HG02798 (cell line): ENCODE data around the gene ABHD10.

Experiments used
- ATAC-seq: cut with Tn5 transposase; IDR thresholded peaks from one replicate; pipeline ENCODE4 v1.9.1; 2021; ENCODE audit warnings: mild to moderate bottlenecking; ENCODE audit not compliant: unreplicated experiment, poor library complexity

ABHD10 gene

GRCh38 chr3:111961461-111962164 lies 17.2 kb upstream of the ABHD10 start:
- no peak for ATAC-seq

- ATAC-seq: no peak
Measured at GRCh38 chr3:111963424-111963823, 15.4 kb upstream of the ABHD10 start.

GRCh38 chr3:111965484-111965883 lies 13.3 kb upstream of the ABHD10 start:
- ATAC-seq: no peak

GRCh38 chr3:111967068-111967467 lies 11.8 kb upstream of the ABHD10 start:
- no peak for ATAC-seq

GRCh38 chr3:111967651-111968274 lies 11.1 kb upstream of the ABHD10 start:
- peak; percentile 97 for ATAC-seq

GRCh38 chr3:111968319-111969054 lies 10.3 kb upstream of the ABHD10 start:
- ATAC-seq: no peak

GRCh38 chr3:111970376-111970775 lies 8.4 kb upstream of the ABHD10 start:
- ATAC-seq: no peak

- no peak for ATAC-seq
Measured at GRCh38 chr3:111971533-111972130, 7.2 kb upstream of the ABHD10 start.

GRCh38 chr3:111972891-111973290 lies 5.9 kb upstream of the ABHD10 start:
- no peak for ATAC-seq

GRCh38 chr3:111975131-111975530 lies 3.7 kb upstream of the ABHD10 start:
- ATAC-seq: no peak

GRCh38 chr3:111976254-111976653 lies 2.6 kb upstream of the ABHD10 start:
- no peak for ATAC-seq

GRCh38 chr3:111979434-111980038 lies 710 bp downstream of the ABHD10 start:
- peak; percentile 38 for ATAC-seq

GRCh38 chr3:111980716-111981456 lies 2.1 kb downstream of the ABHD10 start:
- no peak for ATAC-seq

- no peak for ATAC-seq
Measured at GRCh38 chr3:111981457-111981763, 2.6 kb downstream of the ABHD10 start.

- ATAC-seq: no peak
Measured at GRCh38 chr3:111984636-111985298, 5.9 kb downstream of the ABHD10 start.

- ATAC-seq: no peak
Measured at GRCh38 chr3:111986800-111987199, 8.0 kb downstream of the ABHD10 start.

GRCh38 chr3:111989061-111989678 lies 10.3 kb downstream of the ABHD10 start:
- peak; percentile 91 for ATAC-seq

- ATAC-seq: no peak
Measured at GRCh38 chr3:111993038-111993437, 14.2 kb downstream of the ABHD10 start.
